SHP77 treated with DMSO at 0.1 percent for 48 hours (cell line): Measurements from ENCODE around the gene KRT33B.
"Not testable (repeated sequence)": the region's sequence is repeated elsewhere in the genome, so short reads cannot be mapped to it uniquely, and the experiment has no call there.

Experiments used
- DNase-seq: peaks from one replicate; lab custom pipeline; 2025; lab: John Stamatoyannopoulos, UW

Gene KRT33B

DNA sequence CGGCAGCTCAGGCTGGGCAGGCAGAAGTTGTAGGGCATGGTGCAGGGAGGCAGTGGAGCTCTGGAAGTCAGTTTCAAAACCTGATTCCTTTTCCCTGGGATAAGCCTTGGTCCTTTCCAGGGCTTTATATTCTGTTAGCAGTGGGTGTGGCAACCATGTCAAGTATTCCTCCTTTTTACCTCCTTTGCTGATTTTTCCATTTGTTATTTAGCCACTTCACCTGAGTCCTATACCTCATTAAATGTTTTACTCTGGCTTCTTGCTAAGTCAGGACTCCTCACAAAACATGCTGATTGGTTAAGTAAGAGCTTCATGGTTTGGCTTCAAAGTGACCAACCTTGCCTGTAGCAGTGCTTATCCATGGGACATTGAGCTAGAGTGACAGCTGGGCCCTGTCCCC, at the start of gene KRT33B:
KRT33B (minus strand) TSS at position 101 of the 400 bp plus-strand sequence; CDS start at position 38, 63 bp downstream.
- DNase-seq: no peak

- no peak for DNase-seq
Measured at GRCh38 chr17:41418116-41418860, 48.7 kb upstream of the KRT33B start.

GRCh38 chr17:41417576-41418015, 48.0 kb upstream of the KRT33B start:
- no peak for DNase-seq

- no peak for DNase-seq
Measured at GRCh38 chr17:41417127-41417526, 47.5 kb upstream of the KRT33B start.

DNA sequence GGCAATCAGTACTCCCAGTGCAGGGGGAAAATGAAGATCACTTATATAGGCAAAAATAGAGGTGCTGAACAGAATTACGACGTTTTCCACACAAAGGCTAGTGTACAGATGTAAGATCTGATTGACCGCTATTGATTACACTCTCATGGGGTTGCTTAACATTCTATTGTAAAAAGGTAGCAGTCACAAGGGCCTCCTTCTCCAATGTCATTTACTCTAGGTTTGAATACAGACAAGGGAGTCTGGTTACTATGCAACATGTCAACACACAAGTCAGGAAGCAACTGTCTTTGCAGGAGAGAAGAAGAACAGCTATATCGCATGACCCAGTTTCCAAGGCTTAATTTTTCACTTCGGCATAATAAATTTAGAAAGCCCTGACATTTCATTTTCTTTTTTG, 46.9 kb upstream of the KRT33B start:
- no peak for DNase-seq

DNA sequence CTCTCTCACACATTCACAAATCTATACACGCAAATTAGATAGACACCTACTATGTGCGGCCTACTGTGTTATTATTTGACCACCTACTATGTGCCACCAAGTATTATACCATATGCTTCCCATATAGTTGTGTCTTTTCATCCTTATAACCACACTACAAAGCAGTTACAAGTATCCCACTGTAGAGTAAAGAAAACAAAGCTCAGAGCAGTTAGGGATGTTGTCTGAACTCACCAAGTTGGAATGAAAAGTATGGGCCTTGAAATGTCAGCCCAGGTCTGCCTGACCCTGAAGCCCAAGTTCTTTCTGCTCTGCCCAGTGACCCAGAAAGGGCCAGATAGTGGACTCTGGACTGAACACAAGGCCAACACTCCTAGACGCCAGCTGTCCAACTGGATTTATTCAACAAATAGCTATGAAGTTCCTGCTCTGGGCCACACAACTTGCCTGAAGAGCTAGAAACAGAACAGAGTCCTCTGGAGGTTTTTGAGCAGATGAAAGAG, 46.3 kb upstream of the KRT33B start:
- DNase-seq: no peak

GRCh38 chr17:41415411-41415810, 45.8 kb upstream of the KRT33B start:
- no peak for DNase-seq

- DNase-seq: no peak
Measured at GRCh38 chr17:41413982-41414381, 44.4 kb upstream of the KRT33B start.

- DNase-seq: no peak
Measured at GRCh38 chr17:41413353-41413957, 43.8 kb upstream of the KRT33B start.

DNA sequence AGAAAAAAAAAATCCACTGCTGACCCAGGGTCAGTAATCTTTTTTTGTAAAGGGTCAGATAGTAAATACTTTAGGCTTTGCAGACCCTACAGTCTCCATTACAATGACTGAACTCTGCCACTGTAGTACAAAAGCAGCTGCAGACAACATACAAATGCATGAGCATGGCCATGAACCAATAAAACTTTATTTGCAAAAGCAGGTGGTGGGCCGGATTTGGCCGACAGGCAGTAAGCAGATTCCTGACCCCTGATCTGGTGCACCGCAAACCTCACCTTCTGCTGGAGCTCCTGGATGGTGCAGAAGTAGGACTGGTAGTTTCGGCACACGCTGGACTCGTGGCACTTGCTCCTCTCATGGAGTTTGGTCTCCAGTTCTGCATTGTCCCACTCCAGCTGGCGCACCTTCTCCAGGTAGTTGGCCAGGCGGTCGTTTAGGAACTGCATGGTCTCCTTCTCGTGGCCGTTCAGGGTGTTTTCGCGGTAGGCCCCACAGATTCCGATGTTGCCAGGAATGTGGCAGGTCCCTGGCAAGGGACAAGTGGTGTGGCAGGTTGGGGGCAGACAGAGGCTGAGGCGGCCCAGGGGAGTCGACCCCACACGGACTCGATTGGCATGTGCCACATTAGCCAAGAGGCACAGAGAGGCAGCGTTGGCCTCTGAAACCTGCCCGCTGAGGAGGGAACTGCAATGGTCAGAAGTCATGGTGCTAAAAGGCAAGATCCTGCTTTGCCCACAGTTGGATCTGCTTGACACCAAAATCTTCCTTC, 41.6 kb upstream of the KRT33B start:
- DNase-seq: no peak

DNA sequence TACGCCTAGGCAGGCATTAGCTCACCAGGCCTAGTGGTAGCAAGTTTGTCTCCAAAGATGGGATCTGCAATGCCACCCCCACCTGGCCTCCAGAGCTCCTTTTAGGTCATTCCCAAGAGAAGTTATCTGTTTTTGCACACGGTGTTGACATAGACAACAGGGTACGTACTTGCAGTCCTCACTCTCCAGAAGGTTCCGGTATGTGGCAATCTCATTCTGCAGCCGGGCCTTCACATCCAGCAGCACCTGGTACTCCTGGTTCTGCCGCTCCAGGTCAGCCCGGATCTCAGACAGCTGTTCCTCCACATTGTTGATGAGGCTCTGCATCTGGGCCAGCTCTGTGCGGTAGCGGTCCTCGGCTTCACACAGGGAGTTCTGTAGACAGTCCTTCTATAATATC, 37.6 kb upstream of the KRT33B start:
- DNase-seq: no peak

DNA sequence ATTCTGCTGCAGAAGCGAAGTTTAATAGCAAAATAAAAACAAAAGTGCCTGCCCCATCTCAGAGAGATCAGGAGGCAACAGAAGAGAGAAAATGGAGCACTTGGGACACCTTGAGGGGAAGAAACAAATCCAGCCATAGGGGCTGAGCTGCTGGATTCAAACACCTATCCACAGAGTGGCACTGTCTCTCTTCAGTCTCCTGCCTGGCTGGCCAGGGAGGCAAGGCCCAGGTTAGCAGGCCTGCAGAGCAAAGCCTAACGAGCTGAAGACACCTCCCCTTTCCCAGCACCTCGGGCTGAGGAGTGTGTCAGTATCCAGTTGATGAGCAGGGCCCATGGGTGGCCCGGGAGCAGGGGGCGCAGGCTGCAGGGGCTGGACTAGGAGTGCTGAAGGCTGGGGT, 36.6 kb upstream of the KRT33B start:
- DNase-seq: no peak

DNA sequence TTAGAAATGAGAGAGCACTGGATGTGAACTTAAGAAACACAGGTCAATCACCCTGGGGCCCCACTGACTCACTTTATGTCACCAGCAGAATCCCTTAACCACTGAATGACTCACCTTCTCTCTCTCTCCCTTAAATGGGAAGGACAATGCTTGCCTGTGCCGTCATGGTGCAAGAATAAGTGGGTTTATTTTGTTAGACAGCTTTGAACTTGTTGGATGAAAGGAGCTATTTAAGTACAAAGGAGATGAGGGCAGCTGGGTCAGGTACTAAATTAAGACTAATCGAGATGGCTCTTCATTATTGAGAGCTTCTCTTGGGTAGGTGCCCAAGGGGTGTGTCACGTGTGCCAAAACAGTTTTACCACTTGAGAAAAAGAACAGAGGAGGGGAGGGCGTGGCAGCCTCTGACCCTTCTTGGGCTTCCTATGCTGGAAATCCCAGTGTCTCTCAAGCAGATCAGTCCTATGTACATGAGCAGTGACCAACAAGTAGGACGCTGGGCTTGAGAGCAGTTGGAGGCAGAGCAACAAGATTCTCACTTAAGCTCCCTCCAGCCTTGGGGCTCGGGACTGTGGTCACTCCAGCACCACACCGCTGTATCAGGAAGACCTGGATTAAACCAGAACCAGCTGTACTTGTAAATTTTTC, 34.5 kb upstream of the KRT33B start:
- DNase-seq: no peak

DNA sequence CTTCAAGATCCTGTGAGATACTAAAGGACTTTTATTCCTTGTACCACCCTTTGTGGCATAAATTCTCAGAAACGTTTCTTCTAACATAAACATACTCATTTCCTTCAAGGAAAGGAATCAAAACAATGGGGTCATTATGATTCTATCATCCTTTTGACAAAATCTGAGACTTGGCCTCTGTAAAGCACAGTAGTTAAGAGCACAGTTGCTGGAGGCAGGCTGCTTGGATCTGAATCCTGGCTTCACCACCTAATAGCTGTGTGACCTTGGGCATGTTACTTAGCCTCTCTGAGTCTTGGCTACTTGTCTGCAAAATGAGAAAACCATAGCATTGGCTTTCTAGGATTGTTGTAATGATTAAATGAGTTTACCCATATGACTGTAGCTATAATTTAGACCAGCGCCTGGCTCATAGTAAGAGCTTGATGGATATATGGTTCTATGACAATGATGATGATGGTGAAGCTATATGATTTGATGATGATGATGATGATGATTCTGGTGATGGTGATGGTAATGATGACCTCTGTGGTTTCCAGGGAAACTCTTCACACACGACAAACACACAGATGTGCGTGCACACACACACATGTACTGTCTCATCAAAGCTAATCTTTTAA, 33.9 kb upstream of the KRT33B start:
- no peak for DNase-seq

DNA sequence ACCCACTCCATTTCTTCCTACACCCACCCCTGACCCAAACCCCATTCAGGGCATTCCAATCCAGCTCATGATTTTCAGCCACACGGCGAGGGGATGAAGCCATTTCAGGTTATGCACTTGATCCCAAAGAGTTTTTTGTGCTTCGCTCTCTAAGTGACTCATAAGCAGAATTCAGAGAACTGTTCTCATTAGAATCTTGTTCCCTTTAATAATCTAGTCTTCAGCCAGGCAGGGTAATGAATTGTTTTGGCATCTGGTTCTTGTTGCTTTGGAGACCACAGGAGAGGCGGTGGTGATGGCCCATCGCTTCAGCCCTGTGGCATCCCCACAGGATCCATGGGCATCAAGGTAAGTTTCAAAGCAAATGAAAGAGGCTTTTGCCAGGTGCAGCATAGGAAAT, 32.5 kb upstream of the KRT33B start:
- no peak for DNase-seq

DNA sequence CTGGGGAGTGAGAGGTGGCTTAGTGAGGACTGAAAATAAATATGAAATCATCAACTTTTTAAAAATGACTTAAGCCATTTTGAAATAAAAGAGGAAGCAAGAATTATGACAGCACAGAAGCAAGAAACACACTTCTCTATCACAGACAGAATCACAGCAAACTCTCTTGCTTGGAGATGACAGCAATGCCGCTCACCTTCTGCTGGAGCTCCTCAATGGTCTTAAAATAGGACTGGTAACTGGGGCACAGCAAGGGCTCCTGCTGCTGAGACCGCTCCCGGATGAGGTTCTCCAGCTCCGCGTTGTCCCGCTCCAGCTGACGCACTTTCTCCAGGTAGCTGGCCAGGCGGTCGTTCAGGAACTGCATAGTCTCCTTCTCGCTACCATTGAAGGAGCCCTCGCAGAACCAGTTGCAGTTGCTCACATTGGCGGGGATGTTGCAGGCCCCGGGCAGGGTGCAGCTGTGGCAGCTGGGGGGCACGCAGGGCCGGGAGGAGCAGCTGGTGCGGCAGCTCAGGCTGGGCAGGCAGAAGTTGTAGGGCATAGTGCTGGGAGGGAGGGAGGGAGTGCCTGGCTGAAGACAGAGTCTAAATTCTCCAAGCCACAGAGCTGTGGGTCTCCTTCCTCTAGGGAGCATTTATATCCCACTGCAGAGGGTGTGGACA, 27.5 kb upstream of the KRT33B start, which contains the start of gene KRT31:
KRT31 (minus strand) TSS at position 613 of the 665 bp plus-strand sequence; CDS start at position 544, 69 bp downstream.
- DNase-seq: no peak

DNA sequence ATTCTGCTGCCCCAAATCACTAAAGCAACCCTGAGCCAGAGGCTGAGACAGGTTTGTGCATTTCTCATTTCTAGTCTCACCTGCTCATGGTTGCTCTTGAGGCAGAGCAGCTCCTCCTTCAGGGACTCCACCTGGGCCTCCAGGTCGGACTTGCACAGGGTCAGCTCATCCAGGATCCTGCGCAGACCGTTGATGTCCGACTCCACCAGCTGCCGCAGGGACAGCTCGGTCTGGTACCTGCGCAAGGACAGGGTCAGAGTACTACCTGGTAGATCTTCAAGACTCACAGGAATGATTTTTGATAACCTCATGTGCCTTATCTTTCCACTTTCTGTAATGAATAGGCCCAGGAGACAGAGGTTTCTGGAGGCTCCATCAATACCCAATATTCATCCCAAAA, 26.7 kb upstream of the KRT33B start:
- DNase-seq: no peak

- no peak for DNase-seq
Measured at GRCh38 chr17:41395611-41396010, 26.0 kb upstream of the KRT33B start.

DNA sequence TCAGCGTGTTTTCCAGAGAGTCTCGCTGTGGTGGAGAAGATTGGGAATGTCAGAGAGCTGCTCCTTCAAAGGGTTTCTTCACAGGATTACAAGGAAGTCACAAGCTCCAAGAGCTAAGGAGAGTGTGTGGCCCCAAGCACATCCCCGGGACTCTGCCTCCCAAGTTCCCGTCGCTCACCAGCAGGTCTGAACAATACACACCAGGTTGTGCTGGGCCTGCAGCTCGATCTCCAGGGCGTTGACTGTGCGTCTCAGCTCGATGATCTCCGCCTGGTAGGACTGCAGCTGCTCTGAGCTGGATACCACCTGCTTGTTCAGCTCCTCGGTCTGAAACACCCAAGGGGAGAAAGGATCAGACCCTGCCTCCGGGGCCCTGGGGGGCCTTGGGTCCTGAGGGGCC, 25.4 kb upstream of the KRT33B start:
- not testable (repeated sequence) for DNase-seq

- DNase-seq: no peak
Measured at GRCh38 chr17:41394254-41394996, 24.8 kb upstream of the KRT33B start.
